Activated CD4-positive, CD25-positive, alpha-beta regulatory T cell (primary cell): ENCODE results near the gene ZNF81.
"Not testable (repeated sequence)": the region's sequence is repeated elsewhere in the genome, so short reads cannot be mapped to it uniquely, and the experiment has no call there.

Experiments
- DNase-seq, 4 experiments: peaks; one replicate each; lab custom pipeline; 2025; lab: John Stamatoyannopoulos, UW

ZNF81 gene

GRCh38 chrX:47844117-47844516, 7.4 kb downstream of the ZNF81 start:
- DNase-seq: no peak

DNA sequence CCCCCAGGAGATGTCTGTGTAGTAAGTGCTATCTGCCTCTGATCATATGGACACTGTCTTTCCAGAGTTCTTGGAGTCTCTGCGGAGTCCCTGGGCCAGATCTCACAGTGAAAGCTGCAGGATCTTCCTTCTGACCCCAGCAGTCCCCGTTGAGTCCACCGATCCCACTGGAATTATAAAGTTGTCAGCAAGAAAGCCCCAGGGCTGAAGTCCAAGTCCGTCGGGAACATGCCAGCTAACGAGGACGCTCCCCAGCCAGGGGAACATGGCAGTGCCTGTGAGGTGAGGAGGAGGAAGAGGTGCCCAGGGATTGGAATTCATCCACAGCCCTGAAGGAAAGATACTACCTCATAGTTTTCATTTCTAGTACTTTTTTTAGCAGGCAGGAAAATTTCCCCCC, 9.3 kb downstream of the ZNF81 start:
- no peak for DNase-seq

DNA sequence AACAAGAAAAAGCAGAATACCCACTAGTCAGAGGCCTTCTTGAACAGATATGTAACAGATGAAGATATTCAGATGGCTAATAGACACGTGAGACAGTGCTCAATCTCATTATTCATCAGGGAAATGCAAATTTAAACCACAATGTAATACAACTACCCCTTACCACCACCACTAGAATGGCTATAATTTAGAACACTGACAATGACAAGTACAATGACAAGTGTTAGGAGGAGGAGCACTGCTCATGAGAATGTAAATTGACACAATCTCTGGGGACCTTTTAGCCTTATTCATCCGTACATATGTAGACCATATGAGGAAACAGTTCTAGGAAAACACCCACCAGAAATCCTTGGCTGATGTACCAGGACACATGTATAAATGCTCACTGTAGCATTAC, 13.1 kb downstream of the ZNF81 start:
- DNase-seq: no peak

DNA sequence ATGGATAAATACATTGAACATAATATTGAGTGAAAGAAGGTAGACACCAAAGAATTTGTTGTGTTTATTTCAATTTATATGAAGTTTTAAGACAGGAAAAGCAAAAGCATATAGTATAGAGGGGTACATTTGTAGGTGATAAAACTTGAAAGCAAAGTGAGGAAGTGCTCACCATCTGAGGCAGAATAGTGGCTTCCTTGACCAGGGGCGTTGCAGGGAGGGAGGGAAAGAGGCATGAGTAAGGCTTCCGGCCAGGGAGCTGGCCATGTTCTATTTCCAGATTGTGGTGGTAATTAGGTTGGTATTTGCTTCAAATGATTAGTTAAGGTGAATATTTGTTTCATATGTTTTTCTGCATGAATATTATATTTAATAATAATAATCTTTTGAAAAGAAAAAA, 13.7 kb downstream of the ZNF81 start:
- DNase-seq: not testable (repeated sequence)

DNA sequence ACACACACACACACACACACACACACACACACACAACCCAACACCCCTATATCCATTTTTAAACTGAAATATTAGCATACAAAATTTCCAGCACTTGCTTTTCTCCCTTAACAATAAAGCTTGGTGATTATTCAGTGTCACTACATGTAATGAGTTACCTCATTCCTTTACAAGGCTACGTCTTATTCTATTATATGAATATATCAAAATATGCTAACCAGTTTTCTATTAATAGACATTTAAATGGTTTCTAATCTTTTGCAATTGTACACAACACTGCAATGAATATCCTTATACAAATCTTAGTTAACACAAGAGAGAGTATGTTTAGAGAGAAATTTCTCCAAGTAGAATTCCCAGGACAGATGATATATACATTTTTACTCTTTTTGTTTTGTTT, 14.2 kb downstream of the ZNF81 start:
- no peak for DNase-seq

DNA sequence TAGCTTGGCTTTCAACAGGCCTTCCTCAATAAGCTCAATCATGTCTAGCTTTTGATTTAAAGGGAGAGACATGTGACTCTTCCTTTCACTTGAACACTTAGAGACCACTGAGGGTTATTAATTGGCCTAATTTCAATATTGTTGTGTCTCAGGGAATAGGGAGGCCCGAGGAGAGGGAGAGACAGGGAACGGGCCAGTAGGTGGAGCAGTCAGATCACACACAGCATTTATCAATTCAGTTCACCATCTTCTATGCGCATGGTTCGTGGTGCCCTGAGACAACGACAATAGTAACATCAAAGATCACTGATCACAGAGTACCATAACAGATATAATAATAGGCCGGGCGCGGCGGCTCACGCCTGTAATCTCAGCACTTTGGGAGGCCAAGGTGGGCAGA, 17.8 kb downstream of the ZNF81 start:
- DNase-seq: peak in 1 of 4 experiments; percentile 1

DNA sequence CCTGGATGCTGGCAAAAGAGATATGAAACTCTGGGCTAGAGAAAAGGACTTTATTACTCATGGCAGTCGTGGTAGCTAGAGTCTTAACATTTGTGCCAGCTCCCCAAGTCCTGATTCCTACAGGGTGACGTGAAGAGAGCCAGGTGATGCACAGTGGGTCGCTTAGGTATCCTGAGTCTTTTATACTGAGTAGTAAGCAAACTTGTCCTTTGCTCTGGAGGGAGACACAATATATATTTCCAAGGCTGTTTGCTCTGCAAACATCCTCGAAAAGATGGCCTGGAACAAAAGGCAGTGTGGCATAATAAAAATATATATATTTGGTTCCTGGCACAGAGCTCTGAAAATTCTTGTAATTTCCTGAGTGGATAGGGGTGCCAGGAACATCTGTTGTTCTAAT, 23.0 kb downstream of the ZNF81 start:
- no peak for DNase-seq

DNA sequence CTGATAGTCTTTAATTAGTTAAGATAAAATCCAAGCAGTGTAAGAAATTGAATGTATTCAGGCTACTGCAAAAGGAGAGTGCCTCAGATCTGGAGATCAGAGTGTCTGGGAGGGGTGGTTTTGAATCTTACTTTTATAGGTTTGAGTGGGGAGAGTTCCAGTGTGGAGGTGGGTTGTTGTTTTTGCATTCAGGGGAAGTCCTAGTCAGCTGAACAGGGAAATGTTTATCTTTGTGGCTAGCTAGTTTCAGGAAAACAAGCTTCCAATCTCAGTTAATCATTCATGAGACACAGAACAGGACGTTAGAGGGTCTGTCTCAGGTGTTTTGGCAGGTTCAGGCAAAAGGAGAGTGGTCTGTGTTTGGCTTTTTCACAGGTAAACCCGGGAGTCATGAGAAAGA, 26.0 kb downstream of the ZNF81 start:
- DNase-seq: no peak

GRCh38 chrX:47863187-47863586, 26.5 kb downstream of the ZNF81 start:
- DNase-seq: no peak

DNA sequence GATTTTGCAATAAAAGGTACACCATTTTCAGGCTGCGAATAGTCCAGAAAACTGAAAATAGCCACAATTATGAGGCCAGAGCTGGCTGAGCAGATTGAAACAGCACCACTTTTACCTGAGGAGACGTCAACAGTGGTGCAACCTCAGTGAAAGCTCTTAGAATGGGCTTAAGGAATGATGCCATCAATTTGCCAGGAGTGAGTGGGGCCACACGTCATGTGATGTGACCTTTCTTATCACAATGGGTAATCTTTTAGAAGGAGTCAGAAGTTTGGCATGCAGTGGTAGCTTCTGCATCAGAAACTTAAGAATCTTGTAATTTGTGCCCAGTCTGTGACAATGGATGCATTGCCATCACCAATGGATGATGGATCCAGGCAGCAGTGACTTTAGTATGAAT, 27.6 kb downstream of the ZNF81 start:
- DNase-seq: no peak

DNA sequence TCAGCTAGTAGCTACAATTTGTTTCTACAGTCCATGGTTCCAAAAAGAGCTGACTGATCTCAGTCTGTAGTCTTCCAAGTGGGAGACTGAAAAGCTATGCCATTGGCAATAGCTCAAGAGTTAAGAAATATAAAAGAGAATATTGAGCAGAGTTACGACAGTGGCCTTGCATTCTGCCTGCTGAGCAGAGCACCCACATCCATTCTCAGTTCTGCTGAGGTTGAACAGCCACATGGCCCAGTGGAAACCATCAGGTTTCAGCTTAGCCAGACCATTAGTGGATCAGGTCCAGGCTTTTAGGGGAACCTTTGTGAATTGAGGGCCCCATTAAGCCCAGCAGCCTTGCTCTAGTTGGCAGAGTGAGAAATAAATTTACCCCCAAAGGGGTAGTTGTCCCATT, 28.1 kb downstream of the ZNF81 start:
- DNase-seq: no peak

GRCh38 chrX:47873123-47873522, 36.4 kb downstream of the ZNF81 start:
- no peak for DNase-seq

DNA sequence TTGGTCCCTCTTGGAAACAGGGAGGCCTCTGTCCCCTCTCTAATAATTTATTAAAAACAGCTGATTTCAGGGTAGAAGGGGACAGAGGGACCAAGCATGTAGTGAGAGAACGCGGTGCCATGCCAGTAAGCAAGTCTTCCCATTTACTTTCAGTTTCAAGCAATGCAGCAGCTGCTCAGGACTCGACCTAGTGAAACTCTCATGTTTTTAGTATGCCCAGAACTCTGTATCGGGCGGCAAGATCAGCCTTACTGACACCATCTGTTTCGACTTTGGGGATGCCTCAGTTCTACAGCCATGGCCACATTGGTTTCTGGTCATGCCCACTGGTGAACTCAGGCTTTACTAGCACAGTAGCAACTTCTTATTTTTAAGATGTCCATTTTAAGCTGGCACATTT, 40.6 kb downstream of the ZNF81 start:
- DNase-seq: no peak

DNA sequence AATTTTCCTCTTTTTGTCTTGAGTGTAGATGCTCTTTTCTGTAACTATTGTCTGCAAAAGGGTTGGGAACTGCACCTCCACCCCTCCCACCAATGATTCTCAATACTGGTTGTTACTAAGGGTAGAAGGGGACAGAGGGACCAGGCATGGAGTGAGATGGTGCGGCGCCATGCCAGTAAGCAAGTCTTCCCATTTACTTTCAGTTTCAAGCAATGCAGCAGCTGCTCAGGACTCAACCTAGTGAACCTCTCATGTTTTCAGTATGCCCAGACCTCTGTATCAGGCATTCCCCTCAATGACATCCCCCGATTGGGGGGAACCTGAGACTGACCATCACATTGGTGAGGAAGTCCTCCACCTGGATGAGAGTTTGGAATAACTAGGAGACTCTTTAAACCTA, 41.5 kb downstream of the ZNF81 start:
- no peak for DNase-seq

DNA sequence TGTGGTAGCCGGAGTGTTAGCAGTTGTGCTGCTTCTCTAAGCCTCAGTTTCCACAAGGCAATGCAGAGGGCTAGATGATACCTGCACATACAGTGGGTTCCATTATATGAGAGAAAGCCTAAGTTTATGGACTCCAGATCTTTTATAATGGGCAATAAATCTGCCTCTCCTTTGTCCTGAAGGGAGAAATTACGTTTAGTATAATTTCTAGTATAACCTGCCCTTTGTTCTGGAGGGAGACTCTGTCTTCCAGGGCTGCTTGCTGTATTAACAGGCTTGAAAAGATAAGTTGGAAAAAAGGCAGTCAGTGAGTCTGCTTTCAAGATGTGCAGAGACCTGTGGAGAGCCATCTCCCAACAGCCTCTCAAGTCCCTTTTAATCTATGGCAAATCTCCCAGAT, 42.8 kb downstream of the ZNF81 start:
- DNase-seq: no peak

DNA sequence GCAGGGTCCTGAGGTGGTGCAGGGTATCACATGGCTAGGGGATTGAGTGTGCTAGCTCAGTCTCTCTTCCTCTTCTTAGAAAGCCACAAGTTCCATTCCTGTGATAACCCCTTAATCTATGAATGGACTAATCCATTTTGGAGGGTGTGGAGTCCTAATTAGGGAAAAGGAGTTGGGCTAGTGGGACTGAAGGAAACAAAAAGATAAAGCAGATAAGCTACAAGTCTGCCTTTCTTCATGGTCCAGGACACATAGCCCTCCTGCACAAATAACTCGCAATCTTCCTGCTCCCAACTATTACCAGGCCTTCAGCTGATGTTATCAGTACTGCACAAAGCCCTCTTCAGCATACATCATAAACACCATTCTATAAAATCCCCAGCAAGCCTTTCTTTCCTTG, 44.2 kb downstream of the ZNF81 start:
- no peak for DNase-seq

GRCh38 chrX:47885501-47885900, 48.8 kb downstream of the ZNF81 start:
- no peak for DNase-seq

- DNase-seq: no peak
Measured at GRCh38 chrX:47898024-47898423, 61.3 kb downstream of the ZNF81 start.

DNA sequence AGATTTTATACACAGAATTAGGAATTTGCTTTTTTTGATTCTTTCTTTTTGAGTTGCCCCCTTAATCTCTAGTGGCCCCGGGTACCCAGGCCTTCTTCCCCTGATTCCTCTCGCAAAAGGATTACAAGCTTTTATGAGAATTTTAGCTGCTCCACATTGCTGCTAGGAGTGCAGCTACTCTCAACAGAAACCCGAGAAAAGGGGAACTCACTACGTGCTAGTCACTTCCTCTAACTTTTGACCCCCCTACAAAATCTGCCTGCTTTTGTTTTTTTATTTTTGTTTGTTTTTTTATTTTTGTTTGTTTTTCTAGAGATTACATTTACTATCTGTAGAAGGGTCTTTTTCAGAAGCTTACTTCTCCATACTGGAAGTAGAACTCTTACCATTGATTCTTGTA, 64.1 kb downstream of the ZNF81 start:
- DNase-seq: no peak

DNA sequence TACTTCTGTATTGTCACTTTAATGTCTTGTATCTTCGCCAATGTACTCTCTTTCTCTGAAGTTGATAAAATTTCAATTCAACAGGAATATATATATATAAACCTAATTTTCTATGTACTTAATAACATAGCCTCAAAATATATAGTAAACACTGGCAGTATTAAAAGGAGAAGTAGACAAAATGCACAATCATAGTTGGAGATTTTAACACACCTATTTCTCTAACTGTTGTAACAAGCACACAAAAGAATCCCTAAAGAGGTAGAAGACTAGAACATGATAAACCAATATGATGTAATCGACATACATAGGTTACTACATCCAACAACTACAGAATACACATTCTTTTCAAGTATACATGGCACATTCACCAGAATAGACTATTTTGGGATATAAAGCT, 65.5 kb downstream of the ZNF81 start:
- DNase-seq: no peak

- no peak for DNase-seq
Measured at GRCh38 chrX:47915886-47916493, 79.3 kb downstream of the ZNF81 start.

DNA sequence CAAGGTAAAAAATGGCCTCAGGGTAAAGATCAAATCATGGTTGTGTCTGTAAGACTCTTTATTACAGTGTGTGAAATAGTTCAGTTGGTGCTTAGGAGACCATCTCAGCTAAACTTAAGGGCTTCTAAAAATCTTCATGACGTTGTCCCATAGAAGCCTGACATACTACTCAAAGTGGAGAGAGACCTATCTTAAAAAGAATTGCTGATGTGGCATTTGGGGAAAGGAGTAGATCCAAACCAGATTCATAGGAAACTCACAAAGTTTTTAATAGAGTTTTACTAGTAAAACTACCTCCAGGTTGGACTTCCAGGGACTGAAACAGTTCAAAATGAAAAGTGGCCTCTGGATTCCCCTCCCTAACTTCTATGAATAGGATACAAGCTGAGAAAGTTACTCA, 81.6 kb downstream of the ZNF81 start:
- no peak for DNase-seq

DNA sequence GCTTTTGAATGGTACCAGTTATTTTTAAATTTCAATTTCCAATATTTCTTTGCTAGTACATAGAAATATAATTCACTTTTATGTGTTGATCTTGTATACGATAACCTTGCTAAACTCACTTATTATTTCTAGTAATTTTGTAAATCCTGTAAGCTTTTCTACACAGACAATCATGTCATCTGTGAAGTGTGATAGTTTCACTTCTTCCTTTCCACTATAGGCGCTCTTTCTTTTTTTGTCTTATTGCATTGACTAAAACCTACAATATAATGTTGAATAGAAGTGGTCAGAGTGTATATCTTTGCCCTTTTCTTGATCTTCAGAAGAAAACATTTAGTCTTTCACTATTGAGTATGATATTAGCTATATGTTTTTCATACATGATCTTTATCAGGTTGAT, 90.5 kb downstream of the ZNF81 start:
- DNase-seq: no peak

DNA sequence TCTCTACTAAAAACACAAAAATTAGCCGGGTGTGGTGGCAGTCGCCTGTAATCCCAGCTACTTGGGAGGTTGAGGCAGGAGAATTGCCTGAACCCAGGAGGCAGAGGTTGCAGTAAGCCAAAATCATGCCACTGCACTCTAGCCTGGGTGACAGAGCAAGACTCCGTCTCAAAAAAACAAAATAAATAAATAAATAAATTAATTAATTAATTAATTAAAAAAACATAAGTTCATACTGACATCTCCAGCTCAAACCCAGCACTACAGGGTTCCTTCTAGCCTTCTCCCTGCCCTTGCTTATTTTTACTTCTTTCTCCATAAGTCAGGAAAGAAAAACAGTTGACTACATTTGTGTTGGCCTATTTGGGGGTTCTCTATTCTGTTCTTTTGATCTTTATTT, 95.3 kb downstream of the ZNF81 start:
- DNase-seq: not testable (repeated sequence)

DNA sequence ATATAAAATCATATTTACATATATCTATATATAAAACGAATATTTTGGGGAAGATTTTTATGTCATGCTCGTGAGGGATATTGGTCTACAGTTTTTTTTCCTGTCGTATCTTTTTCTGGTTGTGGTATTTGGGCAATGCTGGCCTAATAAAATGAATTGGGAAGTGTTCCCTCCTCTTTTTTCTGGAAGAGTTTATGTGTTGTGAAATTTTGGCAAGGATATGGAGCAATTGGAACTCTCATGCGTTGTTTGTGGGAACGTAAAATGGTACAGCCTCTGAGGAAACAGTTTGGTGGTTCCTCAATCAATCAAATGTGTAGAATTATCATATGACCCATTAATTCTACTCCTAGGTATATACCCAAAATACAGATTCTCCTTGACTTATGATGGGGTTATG, 97.2 kb downstream of the ZNF81 start:
- DNase-seq: no peak
